HCT116 (cell line): ENCODE data around the gene RCBTB1. TPM values are rescaled to one million over a fixed set of nuclear protein-coding genes. Genes with fewer than 3 reads are reported as not detected.

Experiments used
- ATAC-seq: fragments of 200-7000 bp; cut with Tn5 transposase; 2 replicates; pipeline ENCODE4 v1.9.1; 2020; ENCODE audit warnings: mild to moderate bottlenecking, moderate library complexity
- BruUV-seq: library from RNA; stranded (reverse); fragments of 400-500 nt; replicated peaks from 2 replicates; lab custom pipeline; 2021; lab: Mats Ljungman, UMichigan
- CTCF ChIA-PET: fragments of 300-600 bp; sonication (Branson Sonifier 250); formaldehyde crosslinking; loops from one replicate; lab custom pipeline; 2021; ENCODE audit warnings: antibody characterized with exemption; lab: Charles Lee
- POLR2A ChIA-PET: fragments of 300-600, 350-600 bp; sonication (Branson Sonifier 250); formaldehyde crosslinking; loops from one replicate; lab custom pipeline; 2021; ENCODE audit warnings: antibody characterized with exemption; lab: Charles Lee
- RAD21 ChIA-PET, 2 experiments: fragments of 300-600 bp; sonication (Branson Sonifier 250); formaldehyde crosslinking; loops; one replicate each; lab custom pipeline; 2023; ENCODE audit warnings: low total read pairs in 2 of 2; ENCODE audit not compliant: uncharacterized antibody in 2 of 2, unreplicated experiment in 2 of 2, low non-redundant PET in 1 of 2; lab: Charles Lee
- DNase-seq: peaks from one replicate; pipeline ENCODE4 v3.0.0-alpha.2; 2010; ENCODE audit warnings: low read depth, low spot score
- H2AFZ ChIP-seq: fragments of 200-600 bp; shearing (Covaris generic), sonication (generic); 2 replicates; pipeline ENCODE4 v1.6.1; 2017; ENCODE audit warnings: low read depth, mixed run types, mixed read lengths, antibody characterized with exemption, low read length; ENCODE audit not compliant: poor library complexity, severe bottlenecking
- H3K27ac ChIP-seq: 2 replicates; pipeline ENCODE4 v1.5.1; 2012; ENCODE audit warnings: low read depth, low read length
- H3K27me3 ChIP-seq: fragments of 200-600 bp; sonication (generic); 2 replicates; pipeline ENCODE4 v1.6.1; 2016; ENCODE audit warnings: mixed run types, low read length, mixed read lengths; ENCODE audit not compliant: insufficient read depth
- H3K36me3 ChIP-seq, 2 experiments: fragments of 200-500 bp in 1 of 2; fragments of 200-600 bp in 1 of 2; sonication (Bioruptor generic) in 1 of 2; sonication (generic) in 1 of 2; 2 replicates each; pipeline versions ENCODE4 v1.5.1 to v1.6.1; 2014 to 2016; ENCODE audit warnings: low read length in 2 of 2, inconsistent platforms in 1 of 2, mixed read lengths in 1 of 2, mixed run types in 1 of 2; ENCODE audit not compliant: insufficient read depth in 2 of 2, control insufficient read depth in 1 of 2
- H3K4me1 ChIP-seq, 2 experiments: fragments of 200-600 bp in 1 of 2; sonication (generic) in 1 of 2; 2 replicates each; pipeline versions ENCODE4 v1.5.1 to v1.6.1; 2012 to 2017; ENCODE audit warnings: low read length in 2 of 2, inconsistent platforms in 1 of 2, mild to moderate bottlenecking in 1 of 2, mixed read lengths in 1 of 2, mixed run types in 1 of 2, moderate library complexity in 1 of 2; ENCODE audit not compliant: insufficient read depth in 2 of 2, control insufficient read depth in 1 of 2
- H3K4me2 ChIP-seq: fragments of 200-600 bp; sonication (generic); 2 replicates; pipeline ENCODE4 v1.6.1; 2017; ENCODE audit warnings: mixed run types, low read length, mixed read lengths
- H3K4me3 ChIP-seq, 2 experiments: fragments of 200-600 bp in 1 of 2; sonication (generic) in 1 of 2; replicated peaks in 1 of 2; 2 replicates each; pipeline ENCODE4 v1.5.1; 2011 to 2016; ENCODE audit warnings: low read length in 2 of 2, control low read depth in 1 of 2, low read depth in 1 of 2, mild to moderate bottlenecking in 1 of 2, mixed read lengths in 1 of 2, mixed run types in 1 of 2
- H3K79me2 ChIP-seq: fragments of 200-600 bp; sonication (generic); 2 replicates; pipeline ENCODE4 v1.6.1; 2017; ENCODE audit warnings: mild to moderate bottlenecking, mixed run types, low read length, moderate library complexity, mixed read lengths; ENCODE audit not compliant: insufficient read depth
- H3K9ac ChIP-seq: fragments of 200-600 bp; sonication (generic); 2 replicates; pipeline ENCODE4 v1.6.1; 2016; ENCODE audit warnings: low read length, mixed read lengths
- H3K9me2 ChIP-seq: fragments of 200-600 bp; sonication (generic), shearing (Covaris generic); 2 replicates; pipeline ENCODE4 v1.6.1; 2017; ENCODE audit warnings: mixed run types, mild to moderate bottlenecking, moderate library complexity; ENCODE audit not compliant: insufficient read depth
- H3K9me3 ChIP-seq, 2 experiments: fragments of 200-500 bp in 1 of 2; fragments of 200-600 bp in 1 of 2; sonication (Bioruptor generic) in 1 of 2; sonication (generic) in 1 of 2; 2 replicates each; pipeline ENCODE4 v1.6.1; 2014 to 2017; ENCODE audit warnings: low read length in 2 of 2, mixed read lengths in 2 of 2, inconsistent platforms in 1 of 2, low read depth in 1 of 2, mild to moderate bottlenecking in 1 of 2, mixed run types in 1 of 2, moderate library complexity in 1 of 2; ENCODE audit not compliant: control insufficient read depth in 1 of 2, insufficient read depth in 1 of 2
- H4K20me1 ChIP-seq: fragments of 200-600 bp; sonication (generic), shearing (Covaris generic); 2 replicates; pipeline ENCODE4 v1.6.1; 2017; ENCODE audit warnings: mixed run types, mild to moderate bottlenecking, moderate library complexity; ENCODE audit not compliant: insufficient read depth
- CBX3 ChIP-seq: IDR thresholded peaks from 2 replicates; pipeline ENCODE4 v1.6.1; 2012; ENCODE audit warnings: low read depth
- CEBPB ChIP-seq: IDR thresholded peaks from 2 replicates; pipeline ENCODE4 v1.6.1; 2012; ENCODE audit warnings: low read depth
- ELF1 ChIP-seq: IDR thresholded peaks from 2 replicates; pipeline ENCODE4 v1.6.1; 2012; ENCODE audit warnings: low read depth, borderline replicate concordance
- EZH2 ChIP-seq: fragments of 200-600 bp; sonication (generic); IDR thresholded peaks from 2 replicates; pipeline ENCODE4 v1.6.1; 2017; ENCODE audit warnings: antibody characterized with exemption, mixed run types
- POLR2A ChIP-seq: IDR thresholded peaks from 2 replicates; pipeline ENCODE4 v1.7.0; 2011; ENCODE audit warnings: borderline replicate concordance; ENCODE audit not compliant: insufficient read depth, insufficient read length; ENCODE audit errors: extremely low read depth
- POLR2AphosphoS5 ChIP-seq: IDR thresholded peaks from 2 replicates; pipeline ENCODE4 v1.6.1; 2011; ENCODE audit warnings: mild to moderate bottlenecking, low read depth, low read length, moderate library complexity
- REST ChIP-seq: IDR thresholded peaks from 2 replicates; pipeline ENCODE4 v1.6.1; 2012; ENCODE audit warnings: low read depth
- SIN3A ChIP-seq: IDR thresholded peaks from 2 replicates; pipeline ENCODE4 v1.6.1; 2012; ENCODE audit warnings: low read depth
- SRF ChIP-seq: IDR thresholded peaks from 2 replicates; pipeline ENCODE4 v1.6.1; 2012; ENCODE audit warnings: low read depth
- TCF7L2 ChIP-seq: IDR thresholded peaks from 2 replicates; pipeline ENCODE4 v1.7.0; 2011; ENCODE audit warnings: borderline replicate concordance, inconsistent platforms; ENCODE audit not compliant: insufficient read depth, insufficient read length; ENCODE audit errors: extremely low read depth
- YY1 ChIP-seq: IDR thresholded peaks from 2 replicates; pipeline ENCODE4 v1.6.1; 2011; ENCODE audit warnings: low read length, low read depth, moderate library complexity, mild to moderate bottlenecking; ENCODE audit not compliant: insufficient replicate concordance; ENCODE audit errors: extremely low read depth
- ZFX ChIP-seq: fragments of 450-650 bp; IDR thresholded peaks from 2 replicates; pipeline ENCODE4 v1.6.1; 2017
- ZNF274 ChIP-seq: fragments of 200-500 bp; sonication (Bioruptor generic); IDR thresholded peaks from 2 replicates; pipeline ENCODE4 v1.6.1; 2014; ENCODE audit warnings: mild to moderate bottlenecking, low read depth, low read length, inconsistent platforms
- intact Hi-C: fragments of 100-400 bp; cut with micrococcal nuclease; formaldehyde crosslinking; loops from 2 replicates; pipeline ENCODE4 v1.10.0; 2022
- total RNA-seq: library from RNA; stranded (reverse); gene quantifications from one replicate; pipeline ENCODE4 v1.2.1, GENCODE V29; 2021; ENCODE audit not compliant: unreplicated experiment
- TF ChIP-seq, protein P1 (sequence below): IDR thresholded peaks from 2 replicates; pipeline ENCODE4 v1.6.1; 2012
- TF ChIP-seq, protein P2 (sequence below), 3 experiments: fragments of 200-600 bp in 1 of 3; sonication (generic) in 1 of 3; IDR thresholded peaks in 2 of 3; conservative IDR thresholded peaks in 1 of 3; 2 replicates each; pipeline ENCODE4 v1.5.1; 2012 to 2017; ENCODE audit warnings: low read depth in 2 of 3, low read length in 2 of 3, antibody characterized with exemption in 1 of 3, borderline replicate concordance in 1 of 3, control low read depth in 1 of 3, mild to moderate bottlenecking in 1 of 3, mixed read lengths in 1 of 3, mixed run types in 1 of 3, moderate library complexity in 1 of 3; ENCODE audit not compliant: insufficient read depth in 1 of 3
- TF ChIP-seq, protein P3 (sequence below): IDR thresholded peaks from 2 replicates; pipeline ENCODE4 v1.6.1; 2011; ENCODE audit warnings: mild to moderate bottlenecking, low read length, moderate library complexity; ENCODE audit not compliant: insufficient replicate concordance; ENCODE audit errors: extremely low read depth
- TF ChIP-seq, protein P4 (sequence below): IDR thresholded peaks from 2 replicates; pipeline ENCODE4 v1.6.1; 2012

Gene RCBTB1
- total RNA-seq, 1 experiment from 2014 or later, result 22.2 TPM

GRCh38 chr13:49586717-49587116 is 1.4 kb upstream of the RCBTB1 start:
- no peaks in the 10 kb centered on the region for H3K27me3 ChIP-seq
- H3K9me3 ChIP-seq, result no peaks in the 10 kb centered on the region
- peak overlapping the region; percentile 86 for H3K4me2 ChIP-seq
- no peak for DNase-seq
- no peak for TF ChIP-seq CBX3
- TF ChIP-seq TCF7L2, result no peak
- TF ChIP-seq POLR2AphosphoS5, result no peak
- no peak for TF ChIP-seq ZNF274
- TF ChIP-seq, protein P1, sequence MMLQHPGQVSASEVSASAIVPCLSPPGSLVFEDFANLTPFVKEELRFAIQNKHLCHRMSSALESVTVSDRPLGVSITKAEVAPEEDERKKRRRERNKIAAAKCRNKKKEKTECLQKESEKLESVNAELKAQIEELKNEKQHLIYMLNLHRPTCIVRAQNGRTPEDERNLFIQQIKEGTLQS, result no peak
- no peak for TF ChIP-seq REST
- no peak for TF ChIP-seq ZFX
- no peak for TF ChIP-seq ELF1
- TF ChIP-seq, protein P2, sequence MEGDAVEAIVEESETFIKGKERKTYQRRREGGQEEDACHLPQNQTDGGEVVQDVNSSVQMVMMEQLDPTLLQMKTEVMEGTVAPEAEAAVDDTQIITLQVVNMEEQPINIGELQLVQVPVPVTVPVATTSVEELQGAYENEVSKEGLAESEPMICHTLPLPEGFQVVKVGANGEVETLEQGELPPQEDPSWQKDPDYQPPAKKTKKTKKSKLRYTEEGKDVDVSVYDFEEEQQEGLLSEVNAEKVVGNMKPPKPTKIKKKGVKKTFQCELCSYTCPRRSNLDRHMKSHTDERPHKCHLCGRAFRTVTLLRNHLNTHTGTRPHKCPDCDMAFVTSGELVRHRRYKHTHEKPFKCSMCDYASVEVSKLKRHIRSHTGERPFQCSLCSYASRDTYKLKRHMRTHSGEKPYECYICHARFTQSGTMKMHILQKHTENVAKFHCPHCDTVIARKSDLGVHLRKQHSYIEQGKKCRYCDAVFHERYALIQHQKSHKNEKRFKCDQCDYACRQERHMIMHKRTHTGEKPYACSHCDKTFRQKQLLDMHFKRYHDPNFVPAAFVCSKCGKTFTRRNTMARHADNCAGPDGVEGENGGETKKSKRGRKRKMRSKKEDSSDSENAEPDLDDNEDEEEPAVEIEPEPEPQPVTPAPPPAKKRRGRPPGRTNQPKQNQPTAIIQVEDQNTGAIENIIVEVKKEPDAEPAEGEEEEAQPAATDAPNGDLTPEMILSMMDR (IDR thresholded peaks at IDR 0.05 in 2 of 3, conservative IDR thresholded peaks at IDR 0.05 in 1 of 3; ENCODE audit: borderline replicate concordance in 1 of 3, insufficient read depth in 1 of 3, low read depth in 2 of 3, low read length in 2 of 3), result no peak
- no peak for TF ChIP-seq SIN3A
- no peak for TF ChIP-seq POLR2A
- TF ChIP-seq SRF, result no peak
- TF ChIP-seq, protein P3, sequence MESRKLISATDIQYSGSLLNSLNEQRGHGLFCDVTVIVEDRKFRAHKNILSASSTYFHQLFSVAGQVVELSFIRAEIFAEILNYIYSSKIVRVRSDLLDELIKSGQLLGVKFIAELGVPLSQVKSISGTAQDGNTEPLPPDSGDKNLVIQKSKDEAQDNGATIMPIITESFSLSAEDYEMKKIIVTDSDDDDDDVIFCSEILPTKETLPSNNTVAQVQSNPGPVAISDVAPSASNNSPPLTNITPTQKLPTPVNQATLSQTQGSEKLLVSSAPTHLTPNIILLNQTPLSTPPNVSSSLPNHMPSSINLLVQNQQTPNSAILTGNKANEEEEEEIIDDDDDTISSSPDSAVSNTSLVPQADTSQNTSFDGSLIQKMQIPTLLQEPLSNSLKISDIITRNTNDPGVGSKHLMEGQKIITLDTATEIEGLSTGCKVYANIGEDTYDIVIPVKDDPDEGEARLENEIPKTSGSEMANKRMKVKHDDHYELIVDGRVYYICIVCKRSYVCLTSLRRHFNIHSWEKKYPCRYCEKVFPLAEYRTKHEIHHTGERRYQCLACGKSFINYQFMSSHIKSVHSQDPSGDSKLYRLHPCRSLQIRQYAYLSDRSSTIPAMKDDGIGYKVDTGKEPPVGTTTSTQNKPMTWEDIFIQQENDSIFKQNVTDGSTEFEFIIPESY, result no peak
- TF ChIP-seq, protein P4, sequence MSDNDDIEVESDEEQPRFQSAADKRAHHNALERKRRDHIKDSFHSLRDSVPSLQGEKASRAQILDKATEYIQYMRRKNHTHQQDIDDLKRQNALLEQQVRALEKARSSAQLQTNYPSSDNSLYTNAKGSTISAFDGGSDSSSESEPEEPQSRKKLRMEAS, result no peak
- TF ChIP-seq YY1, result no peak
- no peak for TF ChIP-seq CEBPB
- TF ChIP-seq EZH2, result no peak
- no peak for ATAC-seq
- intact Hi-C loops, result no loop called here
- peaks cover 6 to 26% of the 10 kb centered on the region in 2 experiments; a peak in 3 of 4 replicates for H3K4me1 ChIP-seq
- H3K9ac ChIP-seq, result no peak overlapping the region
- H4K20me1 ChIP-seq, result no peaks in the 10 kb centered on the region
- no peak overlapping the region for H3K4me3 ChIP-seq
- peaks cover 5% of the 10 kb centered on the region; the same call in 1 of the 2 replicates for H3K79me2 ChIP-seq
- no peaks in the 10 kb centered on the region for H3K9me2 ChIP-seq
- H3K36me3 ChIP-seq, result no peaks in the 10 kb centered on the region
- ChIA-PET POLR2A (no interaction called here), RAD21 (no interaction called here), CTCF (no interaction called here)
- BruUV-seq, result no TSS peak
- no peak overlapping the region for H3K27ac ChIP-seq
- peak overlapping the region; percentile 41 for H2AFZ ChIP-seq
